SK-N-SH treated with all-trans-retinoic acid at 6 μM for 48 hours (cell line): ENCODE data around the gene ELF1.

ENCODE experiments used
- ATAC-seq: fragments of 200-7000 bp; cut with Tn5 transposase; 3 replicates; pipeline ENCODE4 v1.9.1; 2020; ENCODE audit warnings: mild to moderate bottlenecking, moderate library complexity
- ARNTL ChIP-seq: fragments of 450-650 bp; formaldehyde crosslinking; IDR thresholded peaks from 2 replicates; pipeline ENCODE4 v1.5.0; 2020; ENCODE audit warnings: low read depth, mild to moderate bottlenecking, moderate library complexity, borderline replicate concordance
- CREB5 ChIP-seq: fragments of 250-450 bp; sonication (Bioruptor Pico); IDR thresholded peaks from 2 replicates; pipeline ENCODE4 v1.5.1; 2020; ENCODE audit warnings: low read depth, mild to moderate bottlenecking, moderate library complexity
- CSDC2 ChIP-seq: fragments of 250-450 bp; sonication (Bioruptor Pico); IDR thresholded peaks from 2 replicates; pipeline ENCODE4 v1.5.0; 2020; ENCODE audit warnings: mild to moderate bottlenecking, moderate library complexity
- CSRNP3 ChIP-seq: fragments of 250-450 bp; sonication (Bioruptor Pico); IDR thresholded peaks from 2 replicates; pipeline ENCODE4 v1.5.1; 2021; ENCODE audit warnings: mild to moderate bottlenecking, moderate library complexity
- ESRRG ChIP-seq: fragments of 250-450 bp; sonication (Bioruptor Pico); IDR thresholded peaks from 2 replicates; pipeline ENCODE4 v1.6.1; 2021; ENCODE audit warnings: mild to moderate bottlenecking
- PATZ1 ChIP-seq: fragments of 250-450 bp; sonication (Bioruptor Pico); IDR thresholded peaks from 2 replicates; pipeline ENCODE4 v1.8.0; 2020; ENCODE audit warnings: mild to moderate bottlenecking, moderate library complexity, borderline replicate concordance
- RARB ChIP-seq: fragments of 250-450 bp; sonication (Bioruptor Pico); IDR thresholded peaks from 2 replicates; pipeline ENCODE4 v1.8.0; 2021; ENCODE audit warnings: mild to moderate bottlenecking, moderate library complexity
- SNAI2 ChIP-seq: fragments of 250-450 bp; sonication (Bioruptor Pico); IDR thresholded peaks from 2 replicates; pipeline ENCODE4 v1.5.0; 2020; ENCODE audit warnings: mild to moderate bottlenecking, moderate library complexity
- TCF4 ChIP-seq: fragments of 250-450 bp; sonication (Bioruptor Pico); IDR thresholded peaks from 2 replicates; pipeline ENCODE4 v1.8.0; 2021; ENCODE audit warnings: mild to moderate bottlenecking, moderate library complexity, borderline replicate concordance
- TOX ChIP-seq: fragments of 250-450 bp; sonication (Bioruptor Pico); IDR thresholded peaks from 2 replicates; pipeline ENCODE4 v1.8.0; 2021; ENCODE audit warnings: mild to moderate bottlenecking, moderate library complexity, borderline replicate concordance
- TSHZ2 ChIP-seq: fragments of 250-450 bp; sonication (Bioruptor Pico); IDR thresholded peaks from 2 replicates; pipeline ENCODE4 v1.5.0; 2020; ENCODE audit warnings: mild to moderate bottlenecking, moderate library complexity
- ZC3H10 ChIP-seq: fragments of 250-450 bp; sonication (Bioruptor Pico); IDR thresholded peaks from 2 replicates; pipeline ENCODE4 v1.5.1; 2021; ENCODE audit warnings: mild to moderate bottlenecking, moderate library complexity
- ZFP3 ChIP-seq: fragments of 250-450 bp; sonication (Bioruptor Pico); IDR thresholded peaks from 2 replicates; pipeline ENCODE4 v1.5.0; 2020; ENCODE audit warnings: mild to moderate bottlenecking, moderate library complexity
- ZFP30 ChIP-seq: fragments of 450-650 bp; formaldehyde crosslinking; IDR thresholded peaks from 2 replicates; pipeline ENCODE4 v1.5.0; 2022; ENCODE audit warnings: mild to moderate bottlenecking, moderate library complexity
- ZNF565 ChIP-seq: fragments of 450-650 bp; formaldehyde crosslinking; conservative IDR thresholded peaks from 2 replicates; pipeline ENCODE4 v1.5.0; 2020; ENCODE audit warnings: low read depth, mild to moderate bottlenecking, moderate library complexity

ELF1 gene

GRCh38 chr13:40923867-40924266 lies 95.2 kb downstream of the ELF1 start:
- ATAC-seq, result no peak

GRCh38 chr13:40922437-40923040 lies 96.6 kb downstream of the ELF1 start:
- ATAC-seq, result no peak
- no peak for TF ChIP-seq SNAI2 (CRISPR knock-in tag)
- no peak for TF ChIP-seq ZNF565 (CRISPR knock-in tag)
- no peak for TF ChIP-seq PATZ1
- TF ChIP-seq TSHZ2 (CRISPR knock-in tag), result no peak
- TF ChIP-seq ZFP30 (CRISPR knock-in tag), result no peak
- TF ChIP-seq CREB5 (CRISPR knock-in tag), result no peak
- no peak for TF ChIP-seq TOX
- no peak for TF ChIP-seq ZFP3 (CRISPR knock-in tag)

More at GRCh38 chr13:40923867-40924266, 95.2 kb downstream of the ELF1 start:
- no peak for TF ChIP-seq CSDC2
- TF ChIP-seq ZNF565 (CRISPR knock-in tag), result no peak
- no peak for TF ChIP-seq ESRRG (CRISPR knock-in tag)
- TF ChIP-seq RARB (CRISPR knock-in tag), result no peak
- TF ChIP-seq SNAI2 (CRISPR knock-in tag), result no peak
- no peak for TF ChIP-seq TSHZ2 (CRISPR knock-in tag)
- no peak for TF ChIP-seq CSRNP3
- no peak for TF ChIP-seq ZFP30 (CRISPR knock-in tag)
- TF ChIP-seq ZC3H10 (CRISPR knock-in tag), result no peak
- TF ChIP-seq PATZ1, result no peak
- TF ChIP-seq TCF4 (CRISPR knock-in tag), result no peak
- no peak for TF ChIP-seq ARNTL
- TF ChIP-seq ZFP3 (CRISPR knock-in tag), result no peak
- TF ChIP-seq CREB5 (CRISPR knock-in tag), result no peak
- TF ChIP-seq, all 23 proteins: peak for 0
